GM12878 (cell line): ENCODE results near the gene ROR2. TPM values are rescaled to one million over a fixed set of nuclear protein-coding genes. Genes with fewer than 3 reads are reported as not detected.

Source experiments
- ATAC-seq: fragments of 200-7000 bp; cut with Tn5 transposase; 3 replicates; pipeline ENCODE4 v1.9.1; 2020; ENCODE audit warnings: mild to moderate bottlenecking, moderate library complexity
- BruUV-seq: library from RNA; stranded (reverse); fragments of 400-500 nt; replicated peaks from 2 replicates; lab custom pipeline; 2021; lab: Mats Ljungman, UMichigan
- CTCF ChIA-PET: fragments of 300-600 bp; sonication (Branson Sonifier 250); formaldehyde crosslinking; extraction: SDS; loops from one replicate; lab custom pipeline; 2021; ENCODE audit warnings: inconsistent platforms; lab: Yijun Ruan, JAX
- POLR2A ChIA-PET: fragments of 350-600 bp; formaldehyde crosslinking; extraction: SDS; loops from one replicate; lab custom pipeline; 2021; ENCODE audit warnings: inconsistent platforms; lab: Charles Lee
- RAD21 ChIA-PET: fragments of 300-600 bp; sonication (Branson Sonifier 250); formaldehyde crosslinking; loops from one replicate; lab custom pipeline; 2023; ENCODE audit warnings: antibody characterized with exemption; ENCODE audit not compliant: unreplicated experiment; lab: Charles Lee
- SMC1A ChIA-PET: fragments of 300-600 bp; sonication (Branson Sonifier 250); formaldehyde crosslinking; loops from one replicate; lab custom pipeline; 2023; ENCODE audit not compliant: unreplicated experiment, uncharacterized antibody; lab: Charles Lee
- DNase-seq: peaks from one replicate; pipeline ENCODE4 v3.0.0-alpha.2; 2011; ENCODE audit warnings: low read depth, low spot score
- FAIRE-seq: peaks from 3 replicates; lab custom pipeline; 2011; peaks lifted over from hg19 to GRCh38; lab: Jason Lieb, UNC
- H2AFZ ChIP-seq: 2 replicates; pipeline ENCODE4 v1.6.0; 2011; ENCODE audit warnings: low read depth, low read length, control low read depth; ENCODE audit not compliant: control insufficient read depth
- H3K27ac ChIP-seq: 2 replicates; pipeline ENCODE4 v1.5.1; 2011; ENCODE audit warnings: control low read depth; ENCODE audit not compliant: control insufficient read depth, insufficient read depth
- H3K27me3 ChIP-seq, 2 experiments: replicated peaks in 1 of 2; 2 replicates each; pipeline versions ENCODE4 v1.6.0 to v1.6.1; 2011; ENCODE audit warnings: low read length in 1 of 2; ENCODE audit not compliant: control insufficient read depth in 2 of 2, insufficient read depth in 2 of 2
- H3K36me3 ChIP-seq, 2 experiments: 2 replicates each; pipeline ENCODE4 v1.5.1; 2011; ENCODE audit warnings: low read length in 1 of 2; ENCODE audit not compliant: control insufficient read depth in 2 of 2, insufficient read depth in 2 of 2
- H3K4me1 ChIP-seq: 2 replicates; pipeline ENCODE4 v1.6.1; 2011; ENCODE audit warnings: mild to moderate bottlenecking, low read length, moderate library complexity, mixed read lengths; ENCODE audit not compliant: control insufficient read depth, insufficient read depth
- H3K4me2 ChIP-seq: 2 replicates; pipeline ENCODE4 v1.6.0; 2011; ENCODE audit warnings: control low read depth; ENCODE audit not compliant: control insufficient read depth, insufficient read depth
- H3K4me3 ChIP-seq: fragments of 200-600 bp; sonication (generic); 2 replicates; pipeline ENCODE4 v1.5.1; 2016
- H3K79me2 ChIP-seq: 2 replicates; pipeline ENCODE4 v1.6.0; 2011; ENCODE audit warnings: low read length; ENCODE audit not compliant: control insufficient read depth, insufficient read depth
- H3K9ac ChIP-seq: 2 replicates; pipeline ENCODE4 v1.8.0; 2011; ENCODE audit warnings: low read length, control low read depth, mixed read lengths; ENCODE audit not compliant: control insufficient read depth, insufficient read depth
- H3K9me3 ChIP-seq: replicated peaks from 3 replicates; pipeline ENCODE4 v1.5.1; 2011; ENCODE audit warnings: mild to moderate bottlenecking, low read length; ENCODE audit not compliant: control insufficient read depth, insufficient read depth
- H4K20me1 ChIP-seq: 2 replicates; pipeline ENCODE4 v1.6.0; 2011; ENCODE audit not compliant: control insufficient read depth, insufficient read depth
- BACH1 ChIP-seq: fragments of 450-650 bp; IDR thresholded peaks from 2 replicates; pipeline ENCODE4 v1.6.1; 2017; ENCODE audit warnings: mild to moderate bottlenecking, borderline replicate concordance
- ELK1 ChIP-seq: IDR thresholded peaks from 2 replicates; pipeline ENCODE4 v1.6.1; 2012; ENCODE audit warnings: low read depth, low read length, improper control_type of control experiment
- ETV6 ChIP-seq, 2 experiments: fragments of 450-650 bp in 1 of 2; IDR thresholded peaks in 1 of 2; conservative IDR thresholded peaks in 1 of 2; 2 replicates each; pipeline ENCODE4 v1.6.1; 2014; ENCODE audit warnings: antibody characterized with exemption in 1 of 2, borderline replicate concordance in 1 of 2, low read depth in 1 of 2, mild to moderate bottlenecking in 1 of 2, moderate library complexity in 1 of 2
- FOXK2 ChIP-seq: fragments of 450-650 bp; IDR thresholded peaks from 2 replicates; pipeline ENCODE4 v1.6.1; 2017; ENCODE audit warnings: mild to moderate bottlenecking, moderate library complexity
- MAX ChIP-seq: IDR thresholded peaks from 2 replicates; pipeline ENCODE4 v1.6.1; 2012; ENCODE audit warnings: low read depth, low read length, improper control_type of control experiment
- MXI1 ChIP-seq: fragments of 150-350 bp; IDR thresholded peaks from 2 replicates; pipeline ENCODE4 v1.6.1; 2011; ENCODE audit warnings: low read depth, mild to moderate bottlenecking, inconsistent platforms, low read length, improper control_type of control experiment
- MYB ChIP-seq: fragments of 150-350 bp; IDR thresholded peaks from 2 replicates; pipeline ENCODE4 v1.6.1; 2014; ENCODE audit warnings: mild to moderate bottlenecking, low read depth, low read length, borderline replicate concordance
- NFXL1 ChIP-seq: fragments of 450-650 bp; IDR thresholded peaks from 2 replicates; pipeline ENCODE4 v1.6.1; 2017; ENCODE audit warnings: antibody characterized with exemption, mild to moderate bottlenecking, borderline replicate concordance
- NFYB ChIP-seq: IDR thresholded peaks from 2 replicates; pipeline ENCODE4 v1.6.1; 2011; ENCODE audit warnings: low read depth, mild to moderate bottlenecking, low read length, improper control_type of control experiment, moderate library complexity; ENCODE audit not compliant: insufficient read depth
- RB1 ChIP-seq: fragments of 450-650 bp; formaldehyde crosslinking; IDR thresholded peaks from 2 replicates; pipeline ENCODE4 v1.6.1; 2017; ENCODE audit warnings: mild to moderate bottlenecking, borderline replicate concordance
- RELB ChIP-seq: fragments of 450-650 bp; IDR thresholded peaks from 2 replicates; pipeline ENCODE4 v1.6.1; 2017; ENCODE audit warnings: low read depth, mild to moderate bottlenecking, moderate library complexity
- RUNX3 ChIP-seq: IDR thresholded peaks from 2 replicates; pipeline ENCODE4 v1.6.1; 2012; ENCODE audit warnings: low read length, inconsistent platforms
- SIN3A ChIP-seq: IDR thresholded peaks from 2 replicates; pipeline ENCODE4 v1.6.1; 2012; ENCODE audit warnings: low read depth, low read length, improper control_type of control experiment
- SIX5 ChIP-seq: IDR thresholded peaks from 2 replicates; pipeline ENCODE4 v1.6.1; 2011; ENCODE audit warnings: mild to moderate bottlenecking, low read depth, low read length, moderate library complexity; ENCODE audit not compliant: severe bottlenecking
- WGBS: methylation state at CpG from one replicate; pipeline ENCODE4 v1.1.6; 2016; ENCODE audit warnings: low lambda C conversion rate; ENCODE audit not compliant: insufficient replicate concordance, insufficient coverage; ENCODE audit errors: missing lambda C conversion rate; 5-methylcytosine and 5-hydroxymethylcytosine counted together
- in situ Hi-C: fragments of 300-500 bp; cut with MboI; formaldehyde crosslinking; loops from 9 replicates; pipeline ENCODE4 v1.14.3; 2018; ENCODE audit warnings: mixed read lengths
- intact Hi-C: fragments of 100-400 bp; cut with micrococcal nuclease; formaldehyde crosslinking; loops from one replicate; pipeline ENCODE4 v1.14.2; 2022; ENCODE audit not compliant: unreplicated experiment
- polyA plus RNA-seq, 11 experiments: library from polyadenylated mRNA; depleted of rRNA in 4 of 11; unstranded in 6 of 11; stranded (reverse) in 5 of 11; fragments of >200 nt; fragmentation: Nextera tagmentation in 4 of 11; fragmentation: Illumina TruSeq in 1 of 11; extraction: Ambion mirVana in 4 of 11; extraction: Trizol in 1 of 11; gene quantifications; 1 replicate in 1 of 11; 2 replicates in 10 of 11; pipeline versions ENCODE4 v1.2.1 to v1.2.3, GENCODE V29; 2011 to 2016; ENCODE audit warnings: inconsistent platforms in 2 of 11, missing spikeins in 2 of 11, low read depth in 1 of 11
- total RNA-seq, 4 experiments: library from RNA; depleted of rRNA in 3 of 4; stranded (reverse); fragments of >200 nt in 3 of 4; fragmentation: Illumina TruSeq in 1 of 4; extraction: Trizol in 1 of 4; gene quantifications; 2 replicates each; pipeline versions ENCODE4 v1.2.1 to v1.2.3, GENCODE V29; 2013 to 2021

Gene ROR2
- total and polyA plus RNA-seq, 10 of the 15 experiments (the other 5 are each of a cell fraction or from before 2014, with no cell fraction given): 0.03 to 0.05 TPM; not detected in 8

- Histone ChIP-seq H4K20me1 (no peaks in the 10 kb centered on the region), H3K36me3 (no peaks in the 10 kb centered on the region), H3K4me1 (no peaks in the 10 kb centered on the region), H3K27ac (no peak overlapping the region), H3K4me3 (no peak overlapping the region), H3K79me2 (no peaks in the 10 kb centered on the region), H3K27me3 (peaks cover 1 to 4% of the 10 kb centered on the region in 2 experiments; a peak in 3 of 4 replicates), H3K9me3 (no peaks in the 10 kb centered on the region)
- BruUV-seq: no TSS peak
- SMC1A ChIA-PET: no interaction called here
- POLR2A ChIA-PET: no interaction called here
- CTCF ChIA-PET: no interaction called here
- intact Hi-C loops (no loop called here), in situ Hi-C loops (no loop called here)
- 24% methylated on average over 5 of the region's 5 CpGs for WGBS
- no peak for DNase-seq
- no peak for TF ChIP-seq ETV6 (conservative IDR thresholded peaks at IDR 0.05 in 1 of 2, IDR thresholded peaks at IDR 0.05 in 1 of 2; ENCODE audit: borderline replicate concordance in 1 of 2, low read depth in 1 of 2)
- TF ChIP-seq RELB: no peak
- TF ChIP-seq, all 136 proteins: peak for 0
- no peak overlapping the region for H3K4me2 ChIP-seq
- H2AFZ ChIP-seq: no peak overlapping the region
- no peak for ATAC-seq
- RAD21 ChIA-PET: no interaction called here
- FAIRE-seq: no peak
- no peak overlapping the region for H3K9ac ChIP-seq
Observed at GRCh38 chr9:91856419-91856818, 93.6 kb downstream of the ROR2 start.

GRCh38 chr9:91855196-91855595 lies 94.8 kb downstream of the ROR2 start:
- H3K79me2 ChIP-seq: no peaks in the 10 kb centered on the region
- no peak overlapping the region for H2AFZ ChIP-seq
- peaks cover 1 to 4% of the 10 kb centered on the region in 2 experiments; a peak in 3 of 4 replicates for H3K27me3 ChIP-seq
- H3K4me1 ChIP-seq: no peaks in the 10 kb centered on the region
- 44% methylated on average over 10 of the region's 10 CpGs for WGBS
- no peaks in the 10 kb centered on the region for H4K20me1 ChIP-seq
- FAIRE-seq (no peak), DNase-seq (no peak), ATAC-seq (no peak)
- no peak overlapping the region for H3K4me3 ChIP-seq
- ChIA-PET SMC1A (no interaction called here), CTCF (no interaction called here), RAD21 (no interaction called here), POLR2A (no interaction called here)
- no peaks in the 10 kb centered on the region for H3K9me3 ChIP-seq
- no TSS peak for BruUV-seq
- in situ Hi-C loops (no loop called here), intact Hi-C loops (no loop called here)
- no peaks in the 10 kb centered on the region for H3K36me3 ChIP-seq
- no peak overlapping the region for H3K4me2 ChIP-seq
- no peak overlapping the region for H3K9ac ChIP-seq
- no peak overlapping the region for H3K27ac ChIP-seq
- no peak for TF ChIP-seq NFXL1
- TF ChIP-seq RB1: no peak
- TF ChIP-seq MYB: no peak
- TF ChIP-seq SIN3A: no peak
- no peak for TF ChIP-seq MAX
- TF ChIP-seq FOXK2: no peak
- no peak for TF ChIP-seq RUNX3
- no peak for TF ChIP-seq ELK1
- no peak for TF ChIP-seq NFYB
- TF ChIP-seq SIX5: no peak
- TF ChIP-seq MXI1: no peak
- TF ChIP-seq BACH1: no peak
